Muscle layer of colon (tissue), 2 donors: Measurements from ENCODE around the gene PYGO2.
"Not testable (repeated sequence)": the region's sequence is repeated elsewhere in the genome, so short reads cannot be mapped to it uniquely, and the experiment has no call there.

Experiments
- H3K27ac ChIP-seq: one replicate; pipeline ENCODE4 v1.7.0; 2013; ENCODE audit warnings: low read depth, mild to moderate bottlenecking, low read length, moderate library complexity
- H3K27me3 ChIP-seq, 2 donors: one replicate each; pipeline ENCODE4 v1.7.0; 2013; ENCODE audit warnings: low read length in 2 of 2, mild to moderate bottlenecking in 2 of 2; ENCODE audit not compliant: insufficient read depth in 2 of 2, control insufficient read depth in 1 of 2
- H3K36me3 ChIP-seq: one replicate; pipeline ENCODE4 v1.7.0; 2013; ENCODE audit warnings: mild to moderate bottlenecking, low read length; ENCODE audit not compliant: insufficient read depth
- H3K4me1 ChIP-seq: one replicate; pipeline ENCODE4 v1.7.0; 2013; ENCODE audit warnings: mild to moderate bottlenecking, low read length; ENCODE audit not compliant: insufficient read depth
- H3K4me3 ChIP-seq, 2 donors: one replicate each; pipeline ENCODE4 v1.7.0; 2013; ENCODE audit warnings: low read length in 2 of 2, low read depth in 1 of 2, mild to moderate bottlenecking in 1 of 2, moderate library complexity in 1 of 2
- H3K9ac ChIP-seq: one replicate; pipeline ENCODE4 v1.7.0; 2013; ENCODE audit warnings: low read length
- H3K9me3 ChIP-seq: one replicate; pipeline ENCODE4 v1.7.0; 2013; ENCODE audit warnings: mild to moderate bottlenecking, low read length
- donor health status: abdominal sarcoma.
- donor health status: Adenocarcinoma of cecum.

Gene PYGO2

DNA sequence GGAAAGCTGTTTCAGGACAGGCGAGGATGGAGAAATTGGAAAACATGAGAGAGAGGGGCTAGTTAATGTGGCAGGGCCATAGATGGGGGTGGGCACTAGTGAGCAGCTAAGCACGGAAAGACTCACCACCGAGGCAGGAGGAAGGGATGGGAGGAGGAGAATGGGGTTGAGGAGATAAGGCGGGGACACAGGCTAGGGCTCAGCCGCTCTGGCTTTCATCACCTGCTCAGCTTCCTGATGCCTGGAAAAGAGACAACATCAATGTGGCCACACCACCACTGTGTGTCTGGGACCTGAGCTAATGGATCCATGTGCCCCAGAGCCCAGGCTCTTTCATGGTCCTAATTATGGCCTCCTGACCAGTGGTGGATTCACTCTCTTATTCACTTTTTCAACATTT lies 52.6 kb downstream of the PYGO2 start:
- no peak overlapping the region for H3K9ac ChIP-seq
- no peak overlapping the region for H3K4me3 ChIP-seq

DNA sequence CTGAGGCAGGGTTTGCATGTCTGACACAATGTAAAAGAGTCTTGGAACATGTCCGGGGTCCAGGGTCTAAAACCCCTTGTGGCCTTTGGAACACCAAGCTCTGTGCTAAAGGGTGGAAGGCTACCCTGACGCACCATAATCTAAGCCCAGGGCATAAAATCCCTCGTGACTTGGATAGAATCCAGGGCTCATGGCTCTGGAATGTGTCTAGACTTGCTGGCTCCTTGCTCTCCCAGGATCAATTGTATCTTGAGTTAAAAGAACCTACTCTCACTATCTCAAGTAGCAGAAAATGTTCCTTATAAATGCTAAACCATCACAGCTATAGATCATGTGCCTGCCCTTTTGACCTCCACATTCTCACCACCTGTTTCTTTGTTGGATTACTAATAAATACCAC lies 53.5 kb downstream of the PYGO2 start:
- not testable (repeated sequence) for H3K27me3 ChIP-seq, H3K27ac ChIP-seq, H3K4me1 ChIP-seq, H3K9ac ChIP-seq, H3K36me3 ChIP-seq, H3K9me3 ChIP-seq, H3K4me3 ChIP-seq

More for the DNA sequence above, 52.6 kb downstream of the PYGO2 start:
- Histone ChIP-seq H3K27me3 (no peaks in the 10 kb centered on the region), H3K9me3 (no peaks in the 10 kb centered on the region), H3K4me1 (peaks cover 5% of the 10 kb centered on the region), H3K36me3 (no peaks in the 10 kb centered on the region), H3K27ac (no peak overlapping the region)
